ENCODE results near the gene CFAP91.

Gene CFAP91

GRCh38 chr3:119702530-119703527, at the start of gene CFAP91:
CFAP91 (plus strand) TSS chr3:119703022; CDS start chr3:119703099, 77 bp downstream.
- peak; percentile 90 to 91 for DNase-seq

GRCh38 chr3:119653876-119654275, 48.9 kb upstream of the CFAP91 start:
- no peak for DNase-seq

- no peak for DNase-seq
These were observed 44.7 kb upstream of the CFAP91 start for GRCh38 chr3:119657887-119658702.

GRCh38 chr3:119658994-119659393, 43.8 kb upstream of the CFAP91 start:
- no peak for DNase-seq

- DNase-seq = no peak
These were observed 43.1 kb upstream of the CFAP91 start for GRCh38 chr3:119659606-119660291.

- no peak for DNase-seq
These were observed 42.1 kb upstream of the CFAP91 start, which contains the start of gene POPDC2 for GRCh38 chr3:119660474-119661440. POPDC2 (minus strand) TSS chr3:119660589; CDS start chr3:119660423, 166 bp downstream.

- DNase-seq = no peak
These were observed 40.0 kb upstream of the CFAP91 start for GRCh38 chr3:119662604-119663373.

GRCh38 chr3:119663885-119664284, 38.9 kb upstream of the CFAP91 start:
- DNase-seq = no peak

- no peak for DNase-seq
These were observed 38.5 kb upstream of the CFAP91 start for GRCh38 chr3:119664370-119664769.

GRCh38 chr3:119664850-119665379, 37.9 kb upstream of the CFAP91 start:
- no peak for DNase-seq

- no peak for DNase-seq
These were observed 36.8 kb upstream of the CFAP91 start for GRCh38 chr3:119665954-119666559.

GRCh38 chr3:119669906-119670570, 32.8 kb upstream of the CFAP91 start:
- no peak for DNase-seq

- no peak for DNase-seq
These were observed 30.0 kb upstream of the CFAP91 start for GRCh38 chr3:119672776-119673175.

- DNase-seq = no peak
These were observed 28.9 kb upstream of the CFAP91 start for GRCh38 chr3:119673875-119674274.

- no peak for DNase-seq
These were observed 27.5 kb upstream of the CFAP91 start for GRCh38 chr3:119675188-119675874.

GRCh38 chr3:119676020-119676419, 26.8 kb upstream of the CFAP91 start:
- no peak for DNase-seq

GRCh38 chr3:119676771-119677640, 25.8 kb upstream of the CFAP91 start, which contains the start of gene COX17:
COX17 (minus strand) TSS chr3:119677406; CDS start chr3:119677310, 96 bp downstream.
- peak; percentile 93 to 95 for DNase-seq

- no peak for DNase-seq
These were observed 25.2 kb upstream of the CFAP91 start for GRCh38 chr3:119677641-119677934.
